Measurements from ENCODE around the gene EIF4A3. TPM values are rescaled to one million over a fixed set of nuclear protein-coding genes. Genes with fewer than 3 reads are reported as not detected.

Gene EIF4A3
- total and polyA plus RNA-seq, 2 experiments from 2014 or later = 81.7 to 107 TPM

GRCh38 chr17:80105762-80106161 lies 41.2 kb downstream of the EIF4A3 start:
- Histone ChIP-seq H3K27me3 (no peaks in the 10 kb centered on the region), H3K27ac (no peak overlapping the region), H3K4me1 (ENCODE audit: insufficient read depth) (peaks cover 7% of the 10 kb centered on the region), H3K9me3 (ENCODE audit: low read depth) (no peaks in the 10 kb centered on the region), H3K4me3 (no peak overlapping the region), H4K20me1 (ENCODE audit: insufficient read depth, poor library complexity, severe bottlenecking) (no peaks in the 10 kb centered on the region), H3K9me2 (replicated peaks; ENCODE audit: insufficient read depth) (no peaks in the 10 kb centered on the region), H3K4me2 (no peak overlapping the region), H3K36me3 (replicated peaks; ENCODE audit: insufficient read depth, low read depth) (no peaks in the 10 kb centered on the region), H2AFZ (no peak overlapping the region), H3K79me2 (no peaks in the 10 kb centered on the region)
- DNase-seq (ENCODE audit: low spot score) = no peak
- TF ChIP-seq CTCF (IDR thresholded peaks at IDR 0.05; ENCODE audit: poor library complexity) = no peak
- TF ChIP-seq EZH2 (IDR thresholded peaks at IDR 0.05; ENCODE audit: borderline replicate concordance) = no peak
- no peak for TF ChIP-seq EZH2phosphoT487 (IDR thresholded peaks at IDR 0.05; ENCODE audit: low read depth, severe bottlenecking, unreplicated experiment)
- 84% methylated on average over 29 of the region's 29 CpGs for WGBS (ENCODE audit: low lambda C conversion rate, missing lambda C conversion rate)

- Histone ChIP-seq H3K4me3 (no peak overlapping the region), H4K20me1 (ENCODE audit: insufficient read depth, poor library complexity, severe bottlenecking) (no peaks in the 10 kb centered on the region), H2AFZ (no peak overlapping the region), H3K9me2 (replicated peaks; ENCODE audit: insufficient read depth) (no peaks in the 10 kb centered on the region), H3K27ac (no peak overlapping the region), H3K79me2 (no peaks in the 10 kb centered on the region), H3K9me3 (ENCODE audit: low read depth) (no peaks in the 10 kb centered on the region), H3K4me1 (ENCODE audit: insufficient read depth) (peaks cover 7% of the 10 kb centered on the region), H3K4me2 (no peak overlapping the region), H3K36me3 (replicated peaks; ENCODE audit: insufficient read depth, low read depth) (no peaks in the 10 kb centered on the region), H3K27me3 (no peaks in the 10 kb centered on the region)
- TF ChIP-seq EZH2 (IDR thresholded peaks at IDR 0.05; ENCODE audit: borderline replicate concordance) (no peak), EZH2phosphoT487 (IDR thresholded peaks at IDR 0.05; ENCODE audit: low read depth, severe bottlenecking, unreplicated experiment) (no peak), CTCF (IDR thresholded peaks at IDR 0.05; ENCODE audit: poor library complexity) (no peak)
- no peak for DNase-seq (ENCODE audit: low spot score)
- 96% methylated on average over 13 of the region's 18 CpGs for WGBS (ENCODE audit: low lambda C conversion rate, missing lambda C conversion rate)
Observed at GRCh38 chr17:80104956-80105375, 42.0 kb downstream of the EIF4A3 start.

GRCh38 chr17:80104321-80104955 lies 42.5 kb downstream of the EIF4A3 start:
- H3K4me1 ChIP-seq (ENCODE audit: insufficient read depth) = peaks cover 7% of the 10 kb centered on the region
- no peaks in the 10 kb centered on the region for H3K9me3 ChIP-seq (ENCODE audit: low read depth)
- WGBS (ENCODE audit: low lambda C conversion rate, missing lambda C conversion rate) = 65% methylated on average over 26 of the region's 26 CpGs
- H2AFZ ChIP-seq = no peak overlapping the region
- H3K9me2 ChIP-seq (replicated peaks; ENCODE audit: insufficient read depth) = no peaks in the 10 kb centered on the region
- H3K27ac ChIP-seq = no peak overlapping the region
- no peak for DNase-seq (ENCODE audit: low spot score)
- H3K4me3 ChIP-seq = no peak overlapping the region
- H3K27me3 ChIP-seq = no peaks in the 10 kb centered on the region
- H3K79me2 ChIP-seq = no peaks in the 10 kb centered on the region
- no peak for TF ChIP-seq CTCF (IDR thresholded peaks at IDR 0.05; ENCODE audit: poor library complexity)
- TF ChIP-seq EZH2 (IDR thresholded peaks at IDR 0.05; ENCODE audit: borderline replicate concordance) = no peak
- TF ChIP-seq EZH2phosphoT487 (IDR thresholded peaks at IDR 0.05; ENCODE audit: low read depth, severe bottlenecking, unreplicated experiment) = no peak
- no peak overlapping the region for H3K4me2 ChIP-seq
- H4K20me1 ChIP-seq (ENCODE audit: insufficient read depth, poor library complexity, severe bottlenecking) = no peaks in the 10 kb centered on the region
- H3K36me3 ChIP-seq (replicated peaks; ENCODE audit: insufficient read depth, low read depth) = no peaks in the 10 kb centered on the region

Measured in hepatocyte (in vitro differentiated cells).